Hepatocyte (in vitro differentiated cells): ENCODE results near the gene EHBP1L1. TPM values are rescaled to one million over a fixed set of nuclear protein-coding genes. Genes with fewer than 3 reads are reported as not detected.

Experiments
- DNase-seq: peaks from one replicate; pipeline ENCODE4 v3.0.0-alpha.2; 2016; ENCODE audit warnings: low spot score
- H2AFZ ChIP-seq: fragments of 200-600 bp; sonication (generic); 2 replicates; pipeline ENCODE4 v1.6.0; 2016; ENCODE audit warnings: antibody characterized with exemption, mild to moderate bottlenecking
- H3K27ac ChIP-seq: fragments of 200-600 bp; sonication (generic); 2 replicates; pipeline ENCODE4 v1.5.1; 2016; ENCODE audit warnings: mild to moderate bottlenecking
- H3K27me3 ChIP-seq: fragments of 200-600 bp; sonication (generic); 2 replicates; pipeline ENCODE4 v1.6.1; 2016
- H3K36me3 ChIP-seq: fragments of 200-600 bp; sonication (generic); replicated peaks from 2 replicates; pipeline ENCODE4 v1.5.1; 2016; ENCODE audit warnings: low read depth; ENCODE audit not compliant: insufficient read depth
- H3K4me1 ChIP-seq: fragments of 200-600 bp; sonication (generic); 2 replicates; pipeline ENCODE4 v1.5.1; 2016; ENCODE audit warnings: mild to moderate bottlenecking, moderate library complexity; ENCODE audit not compliant: insufficient read depth
- H3K4me2 ChIP-seq: fragments of 200-600 bp; sonication (generic); 2 replicates; pipeline ENCODE4 v1.6.0; 2016
- H3K4me3 ChIP-seq: fragments of 200-600 bp; sonication (generic); 2 replicates; pipeline ENCODE4 v1.5.1; 2016; ENCODE audit warnings: mild to moderate bottlenecking
- H3K79me2 ChIP-seq: fragments of 200-600 bp; sonication (generic); 2 replicates; pipeline ENCODE4 v1.6.0; 2017; ENCODE audit warnings: mild to moderate bottlenecking
- H3K9me2 ChIP-seq: fragments of 200-600 bp; sonication (generic); replicated peaks from 2 replicates; pipeline ENCODE4 v1.6.0; 2017; ENCODE audit warnings: mild to moderate bottlenecking; ENCODE audit not compliant: insufficient read depth
- H3K9me3 ChIP-seq: fragments of 200-600 bp; sonication (generic); 2 replicates; pipeline ENCODE4 v1.5.1; 2016; ENCODE audit warnings: low read depth, mild to moderate bottlenecking
- H4K20me1 ChIP-seq: fragments of 200-600 bp; sonication (generic); 2 replicates; pipeline ENCODE4 v1.6.0; 2016; ENCODE audit warnings: mild to moderate bottlenecking; ENCODE audit not compliant: insufficient read depth, poor library complexity, severe bottlenecking
- EZH2 ChIP-seq: fragments of 200-600 bp; sonication (generic); IDR thresholded peaks from 2 replicates; pipeline ENCODE4 v1.6.1; 2016; ENCODE audit warnings: antibody characterized with exemption, mild to moderate bottlenecking, borderline replicate concordance
- EZH2phosphoT487 ChIP-seq: fragments of 200-600 bp; sonication (generic); IDR thresholded peaks from one replicate; pipeline ENCODE4 v1.6.1; 2018; ENCODE audit warnings: antibody characterized with exemption, mild to moderate bottlenecking, low read depth, moderate library complexity; ENCODE audit not compliant: unreplicated experiment, severe bottlenecking
- WGBS: methylation state at CpG from one replicate; pipeline ENCODE4 v1.1.6; 2016; ENCODE audit warnings: low lambda C conversion rate; ENCODE audit errors: missing lambda C conversion rate; 5-methylcytosine and 5-hydroxymethylcytosine counted together
- polyA plus RNA-seq: library from polyadenylated mRNA; unstranded; fragments of >200 nt; fragmentation: Nextera tagmentation; extraction: Ambion mirVana; gene quantifications from 2 replicates; pipeline ENCODE4 v1.2.1, GENCODE V29; 2016
- total RNA-seq: library from RNA; depleted of rRNA; stranded (reverse); fragments of >200 nt; gene quantifications from 2 replicates; pipeline ENCODE4 v1.2.3, GENCODE V29; 2014
- TF ChIP-seq, protein P1 (sequence below): fragments of 200-600 bp; sonication (generic); IDR thresholded peaks from 2 replicates; pipeline ENCODE4 v1.5.1; 2016; ENCODE audit warnings: antibody characterized with exemption, mild to moderate bottlenecking; ENCODE audit not compliant: poor library complexity

EHBP1L1 gene
- total and polyA plus RNA-seq, 2 experiments from 2014 or later, result 12.5 to 20.9 TPM

DNA sequence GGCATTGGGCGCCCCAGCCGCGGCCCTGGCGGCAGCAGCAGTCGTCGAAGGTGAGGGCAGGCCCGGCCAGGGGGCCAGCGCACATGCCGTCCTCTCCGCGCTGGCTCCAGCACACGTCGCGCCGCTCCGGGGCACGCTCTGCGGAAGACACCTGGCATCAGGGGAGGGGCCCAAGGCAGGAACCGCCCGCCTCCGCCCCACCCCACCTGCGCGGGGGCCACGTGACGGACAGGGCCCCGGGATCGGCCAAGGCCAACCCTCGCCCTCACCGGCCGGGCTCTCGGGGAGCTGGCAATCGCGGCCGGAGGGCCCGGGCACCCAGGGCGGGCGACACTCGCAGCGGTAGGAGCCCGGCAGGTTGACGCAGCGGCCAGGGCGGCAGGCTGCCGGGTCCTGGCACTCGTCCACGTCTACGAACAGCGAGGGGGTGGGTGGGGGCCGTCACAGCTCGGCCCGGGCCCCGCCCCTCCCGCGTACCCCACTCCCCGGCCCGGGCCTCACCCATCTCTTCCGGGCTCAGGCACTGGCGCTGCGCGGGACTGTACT lies 36.0 kb upstream of the EHBP1L1 start:
- no peak for DNase-seq
- TF ChIP-seq, protein P1, sequence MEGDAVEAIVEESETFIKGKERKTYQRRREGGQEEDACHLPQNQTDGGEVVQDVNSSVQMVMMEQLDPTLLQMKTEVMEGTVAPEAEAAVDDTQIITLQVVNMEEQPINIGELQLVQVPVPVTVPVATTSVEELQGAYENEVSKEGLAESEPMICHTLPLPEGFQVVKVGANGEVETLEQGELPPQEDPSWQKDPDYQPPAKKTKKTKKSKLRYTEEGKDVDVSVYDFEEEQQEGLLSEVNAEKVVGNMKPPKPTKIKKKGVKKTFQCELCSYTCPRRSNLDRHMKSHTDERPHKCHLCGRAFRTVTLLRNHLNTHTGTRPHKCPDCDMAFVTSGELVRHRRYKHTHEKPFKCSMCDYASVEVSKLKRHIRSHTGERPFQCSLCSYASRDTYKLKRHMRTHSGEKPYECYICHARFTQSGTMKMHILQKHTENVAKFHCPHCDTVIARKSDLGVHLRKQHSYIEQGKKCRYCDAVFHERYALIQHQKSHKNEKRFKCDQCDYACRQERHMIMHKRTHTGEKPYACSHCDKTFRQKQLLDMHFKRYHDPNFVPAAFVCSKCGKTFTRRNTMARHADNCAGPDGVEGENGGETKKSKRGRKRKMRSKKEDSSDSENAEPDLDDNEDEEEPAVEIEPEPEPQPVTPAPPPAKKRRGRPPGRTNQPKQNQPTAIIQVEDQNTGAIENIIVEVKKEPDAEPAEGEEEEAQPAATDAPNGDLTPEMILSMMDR, result no peak
- TF ChIP-seq EZH2 (no peak), EZH2phosphoT487 (no peak)
- peak overlapping the region; percentile 94 for H3K4me2 ChIP-seq
- H3K4me1 ChIP-seq, result peaks cover 24% of the 10 kb centered on the region
- no peaks in the 10 kb centered on the region for H3K9me3 ChIP-seq
- H4K20me1 ChIP-seq, result peaks cover 23% of the 10 kb centered on the region
- H3K27me3 ChIP-seq, result no peaks in the 10 kb centered on the region
- 21% methylated on average over 31 of the region's 60 CpGs for WGBS
- H3K9me2 ChIP-seq, result no peaks in the 10 kb centered on the region
- no peak overlapping the region for H3K4me3 ChIP-seq
- H3K79me2 ChIP-seq, result peaks cover 4% of the 10 kb centered on the region
- no peaks in the 10 kb centered on the region for H3K36me3 ChIP-seq
- H3K27ac ChIP-seq, result peak overlapping the region; percentile 71
- H2AFZ ChIP-seq, result peak overlapping the region; percentile 34

DNA sequence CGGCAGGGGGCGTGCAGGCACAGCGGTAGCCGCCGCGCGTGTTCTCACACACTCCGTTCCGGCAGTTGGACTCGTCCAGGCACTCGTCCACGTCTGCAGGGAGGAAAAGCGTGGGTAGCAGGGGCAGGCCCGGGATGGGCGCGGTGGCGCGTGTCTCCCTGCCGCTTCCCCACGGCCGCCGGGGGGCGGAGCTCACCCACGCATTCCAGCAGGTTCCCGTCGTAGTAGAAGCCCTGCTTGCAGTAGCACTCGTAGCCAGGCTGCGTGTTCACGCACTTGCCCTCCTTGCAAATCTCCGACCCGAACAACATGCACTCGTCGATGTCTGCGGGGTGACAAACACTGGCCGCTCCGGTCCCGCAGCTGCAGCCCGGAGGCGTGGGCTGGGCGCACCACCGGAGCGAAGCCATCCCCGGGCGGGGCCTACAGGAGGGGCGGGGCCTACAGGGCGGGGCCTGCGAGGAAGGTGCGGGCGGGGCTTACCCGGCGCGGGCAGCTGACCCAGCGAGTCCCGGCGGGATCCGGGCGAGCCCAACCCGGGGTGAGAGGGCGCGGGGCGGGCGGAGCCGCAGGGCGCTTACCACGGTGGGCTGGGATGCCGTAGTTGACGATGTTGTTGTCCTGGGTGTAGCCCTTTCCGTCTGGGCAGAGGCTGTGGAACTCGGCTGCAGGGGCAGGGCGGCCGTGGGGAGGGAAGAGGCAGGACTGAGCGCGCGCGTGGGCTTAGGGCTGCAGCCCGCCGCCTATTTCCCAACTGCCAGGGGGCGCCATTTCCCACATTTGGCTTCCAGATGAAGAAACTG lies 35.4 kb upstream of the EHBP1L1 start:
- Histone ChIP-seq H3K27ac (peak overlapping the region; percentile 71), H4K20me1 (peaks cover 23% of the 10 kb centered on the region), H3K27me3 (no peaks in the 10 kb centered on the region), H3K4me3 (peak overlapping the region; percentile 28), H3K36me3 (no peaks in the 10 kb centered on the region), H3K9me2 (no peaks in the 10 kb centered on the region), H3K4me1 (peaks cover 24% of the 10 kb centered on the region), H3K79me2 (peaks cover 9% of the 10 kb centered on the region), H3K9me3 (no peaks in the 10 kb centered on the region), H3K4me2 (peak overlapping the region; percentile 94), H2AFZ (no peak overlapping the region)
- 2% methylated on average over 42 of the region's 78 CpGs for WGBS
- TF ChIP-seq, protein P1, result peak; percentile 93
- TF ChIP-seq EZH2, result no peak
- DNase-seq, result peak; percentile 94

GRCh38 chr11:65541093-65541982 lies 34.5 kb upstream of the EHBP1L1 start:
- Histone ChIP-seq H3K4me1 (peaks cover 24% of the 10 kb centered on the region), H4K20me1 (peaks cover 23% of the 10 kb centered on the region), H3K27me3 (no peaks in the 10 kb centered on the region), H3K27ac (peak overlapping the region; percentile 71), H3K79me2 (peaks cover 9% of the 10 kb centered on the region), H2AFZ (no peak overlapping the region), H3K4me2 (peak overlapping the region; percentile 94), H3K9me2 (no peaks in the 10 kb centered on the region), H3K9me3 (no peaks in the 10 kb centered on the region), H3K36me3 (no peaks in the 10 kb centered on the region), H3K4me3 (no peak overlapping the region)
- no peak for DNase-seq
- TF ChIP-seq, protein P1, result no peak
- TF ChIP-seq EZH2phosphoT487 (no peak), EZH2 (no peak)
- WGBS, result 58% methylated on average over 17 of the region's 18 CpGs
